SIG-M5 treated with dmso at 0.1 percent for 504 hours (cell line): ENCODE data around the gene MARK2.
"Not testable (repeated sequence)": the region's sequence is repeated elsewhere in the genome, so short reads cannot be mapped to it uniquely, and the experiment has no call there.

ENCODE experiments used
- DNase-seq: peaks from one replicate; lab custom pipeline; 2025; ENCODE audit not compliant: unreplicated experiment; lab: John Stamatoyannopoulos, UW

MARK2 gene

GRCh38 chr11:63838678-63839507 lies at the start of gene MARK2:
Gene MARK2 (plus strand): TSS chr11:63839110. CDS start chr11:63839507, 397 bp downstream.
- DNase-seq = peak; percentile 99

GRCh38 chr11:63791495-63792167 lies 47.3 kb upstream of the MARK2 start:
- no peak for DNase-seq

GRCh38 chr11:63793161-63793560 lies 45.7 kb upstream of the MARK2 start:
- no peak for DNase-seq

GRCh38 chr11:63795066-63795465 lies 43.8 kb upstream of the MARK2 start:
- DNase-seq = no peak

DNA sequence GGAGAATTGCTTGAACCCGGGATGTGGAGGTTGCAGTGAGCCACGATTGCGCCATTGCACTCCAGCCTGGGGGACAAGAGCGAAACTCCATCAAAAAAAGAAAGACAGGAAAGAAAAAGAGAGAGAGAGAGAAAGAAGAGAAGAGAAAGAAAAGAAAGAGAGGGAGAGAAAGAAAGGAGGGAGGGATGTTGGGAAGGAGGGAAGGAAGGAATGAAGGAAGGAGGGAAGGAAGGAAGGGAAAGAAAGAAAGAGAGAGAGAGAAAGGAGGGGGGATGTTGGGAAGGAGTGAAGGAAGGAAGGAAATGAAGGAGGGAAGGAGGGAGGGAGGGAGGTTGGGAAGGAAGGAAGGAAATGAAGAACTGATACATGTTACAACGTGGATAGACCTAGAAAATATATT lies 38.0 kb upstream of the MARK2 start:
- DNase-seq = no peak

- peak; percentile 67 for DNase-seq
These were observed 36.1 kb upstream of the MARK2 start for GRCh38 chr11:63802637-63803414.

GRCh38 chr11:63804259-63804658 lies 34.7 kb upstream of the MARK2 start:
- DNase-seq = peak; percentile 38

GRCh38 chr11:63805844-63806415 lies 33.0 kb upstream of the MARK2 start:
- DNase-seq = no peak

GRCh38 chr11:63810383-63810782 lies 28.5 kb upstream of the MARK2 start:
- not testable (repeated sequence) for DNase-seq

- no peak for DNase-seq
These were observed 27.4 kb upstream of the MARK2 start for GRCh38 chr11:63811522-63811921.

DNA sequence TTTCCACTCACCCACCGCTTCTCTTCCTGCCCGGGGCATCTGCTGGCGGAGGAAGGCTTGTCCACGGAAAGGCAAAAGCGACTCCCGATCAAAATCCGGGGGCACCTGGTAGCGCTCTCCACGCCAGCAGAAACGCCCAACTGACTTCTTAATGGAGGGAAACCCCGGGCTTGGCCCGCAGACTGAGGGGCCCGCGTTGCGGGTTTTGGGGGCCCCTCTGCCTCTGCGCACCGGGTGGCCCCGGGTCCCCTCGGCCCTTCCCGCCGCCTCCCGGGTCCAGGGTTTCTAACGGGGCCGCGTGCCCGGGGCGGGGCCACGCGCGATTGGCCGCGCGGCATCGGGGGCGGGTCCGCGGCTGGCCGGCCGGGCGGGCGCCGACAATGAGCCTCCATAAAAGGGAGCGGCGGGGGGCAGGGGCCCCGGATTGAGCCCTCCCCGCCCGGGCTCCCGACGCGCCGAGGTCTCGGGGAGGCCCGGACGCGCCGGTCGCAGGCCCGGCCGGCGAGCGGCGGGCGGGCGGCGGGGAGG lies 25.8 kb upstream of the MARK2 start, which contains the start of gene SPINDOC:
Gene SPINDOC (plus strand): TSS at position 422 of the 528 bp plus-strand sequence. CDS start 231 bp downstream, outside the sequence.
- DNase-seq = peak; percentile 55

DNA sequence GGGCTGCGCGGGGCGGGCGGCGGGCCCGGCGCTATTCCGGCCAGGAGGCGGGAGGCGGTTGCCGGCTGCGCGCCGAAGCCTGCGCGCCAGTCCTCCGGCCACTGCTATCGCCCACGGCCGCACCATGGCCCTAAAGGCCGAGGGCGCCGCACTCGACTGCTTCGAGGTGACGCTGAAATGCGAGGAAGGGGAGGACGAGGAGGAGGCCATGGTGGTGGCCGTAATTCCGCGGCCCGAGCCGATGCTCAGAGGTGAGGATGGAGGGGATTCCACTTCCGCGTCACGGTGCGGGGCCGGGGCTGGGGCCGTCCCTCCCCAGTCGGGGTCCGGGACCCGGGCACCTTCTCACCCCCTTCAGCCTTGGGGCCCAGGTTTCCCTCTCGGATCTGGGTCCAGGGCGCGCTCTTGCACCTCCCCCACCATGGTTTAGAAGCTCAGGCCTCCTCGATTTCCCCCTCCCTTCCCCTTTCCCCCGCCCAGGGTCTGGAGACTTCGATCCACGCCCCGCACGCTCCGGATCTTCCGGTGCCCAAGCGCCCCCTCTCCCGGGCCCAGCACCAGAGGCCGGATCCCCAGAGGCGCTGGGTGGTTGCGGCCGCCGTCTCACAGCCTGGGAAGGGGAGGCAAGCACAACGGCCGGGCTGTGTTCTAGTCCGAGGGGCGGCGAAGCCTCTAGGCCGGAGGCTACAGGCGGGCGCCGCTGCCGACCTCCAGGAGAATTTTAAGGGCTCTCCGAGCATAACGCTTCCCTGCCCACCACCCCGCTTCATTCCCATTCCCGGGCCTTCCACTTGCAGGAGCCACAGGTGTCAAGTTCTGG lies 25.1 kb upstream of the MARK2 start:
- peak; percentile 38 for DNase-seq

DNA sequence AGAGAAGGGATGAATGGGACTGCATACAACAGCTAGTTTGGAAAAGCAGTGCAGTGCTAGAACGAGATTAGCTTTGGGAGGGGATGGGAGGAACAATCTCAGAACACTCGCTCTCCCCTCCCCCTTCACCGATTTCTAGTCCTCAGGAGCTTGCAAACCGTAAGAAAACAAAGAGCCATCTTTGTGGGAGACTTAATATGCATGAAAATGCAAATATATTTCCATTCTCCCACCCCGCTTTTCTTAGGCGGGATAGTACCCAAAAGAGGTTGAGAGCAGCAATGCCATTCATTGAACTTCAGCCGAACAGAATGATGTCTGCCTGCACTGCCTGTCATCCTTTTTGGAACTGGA lies 24.6 kb upstream of the MARK2 start:
- no peak for DNase-seq

DNA sequence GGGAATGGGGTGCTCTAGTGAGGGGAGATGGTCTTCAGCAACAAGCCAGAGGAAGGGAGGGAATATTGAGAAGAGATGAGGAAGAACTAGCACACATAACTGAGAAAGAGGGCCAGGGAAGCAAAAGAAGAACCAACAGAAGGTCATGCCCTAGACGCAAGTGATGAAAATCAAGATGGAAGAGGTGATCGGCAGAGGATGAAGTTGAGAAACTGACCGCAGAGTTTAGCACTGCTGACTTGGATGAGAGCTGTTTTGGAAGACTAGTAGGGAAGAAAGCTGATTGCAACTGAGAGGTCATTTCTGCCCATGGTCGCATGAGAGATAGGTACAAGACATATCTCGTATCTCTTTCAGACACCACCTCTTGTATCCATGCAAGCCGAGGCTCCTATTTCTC lies 22.7 kb upstream of the MARK2 start:
- DNase-seq = peak; percentile 75

- DNase-seq = no peak
These were observed 22.2 kb upstream of the MARK2 start for GRCh38 chr11:63816732-63817131.

- DNase-seq = no peak
These were observed 21.0 kb upstream of the MARK2 start for GRCh38 chr11:63817758-63818498.

- no peak for DNase-seq
These were observed 20.3 kb upstream of the MARK2 start for GRCh38 chr11:63818609-63819008.

- DNase-seq = no peak
These were observed 17.5 kb upstream of the MARK2 start for GRCh38 chr11:63821411-63821810.

- DNase-seq = no peak
These were observed 12.3 kb upstream of the MARK2 start for GRCh38 chr11:63826471-63827190.
